ENCODE measurements around the gene CDKN1C.

CDKN1C gene

GRCh38 chr11:2858995-2859698, 26.4 kb downstream of the CDKN1C start:
- ChIA-PET CTCF (no interaction called here), POLR2A (no interaction called here)
- no peak overlapping the region for H3K27ac ChIP-seq (ENCODE audit: extremely low read depth, low read depth, low read length)
- TF ChIP-seq ZNF211 (tag by site-specific recombination; IDR thresholded peaks at IDR 0.05; ENCODE audit: low read depth) (no peak), ZNF362 (tag by site-specific recombination; IDR thresholded peaks at IDR 0.05) (no peak), ZNF23 (tag by site-specific recombination; IDR thresholded peaks at IDR 0.05; ENCODE audit: borderline replicate concordance) (no peak), SALL2 (tag by site-specific recombination; IDR thresholded peaks at IDR 0.05; ENCODE audit: borderline replicate concordance) (no peak), ZNF366 (tag by site-specific recombination; conservative IDR thresholded peaks at IDR 0.05) (no peak), ZNF791 (tag by site-specific recombination; IDR thresholded peaks at IDR 0.05) (no peak), PRDM10 (tag by site-specific recombination; IDR thresholded peaks at IDR 0.05) (no peak), RBAK (tag by site-specific recombination; IDR thresholded peaks at IDR 0.05) (no peak), ZBTB21 (tag by site-specific recombination; IDR thresholded peaks at IDR 0.05) (no peak), ZNF169 (tag by site-specific recombination; IDR thresholded peaks at IDR 0.05) (no peak), ZNF248 (tag by site-specific recombination; IDR thresholded peaks at IDR 0.05) (no peak), ZNF747 (tag by site-specific recombination; IDR thresholded peaks at IDR 0.05) (no peak), ZNF585B (tag by site-specific recombination; IDR thresholded peaks at IDR 0.05) (no peak), ZNF580 (tag by site-specific recombination; IDR thresholded peaks at IDR 0.05) (no peak), ZBTB7A (tag by site-specific recombination; IDR thresholded peaks at IDR 0.05; ENCODE audit: low read depth) (no peak), ZNF184 (tag by site-specific recombination; IDR thresholded peaks at IDR 0.05) (no peak), SP2 (tag by site-specific recombination; IDR thresholded peaks at IDR 0.05) (no peak), ZNF510 (tag by site-specific recombination; IDR thresholded peaks at IDR 0.05; ENCODE audit: insufficient replicate concordance) (no peak), SETDB1 (IDR thresholded peaks at IDR 0.05; ENCODE audit: insufficient read length, low read length) (no peak)
- H3K4me1 ChIP-seq (ENCODE audit: control insufficient read depth, insufficient read depth, low read length): no peaks in the 10 kb centered on the region
- no peaks in the 10 kb centered on the region for H3K9me3 ChIP-seq (ENCODE audit: control insufficient read depth, insufficient read depth, low read depth, low read length)
- no peaks in the 10 kb centered on the region for H3K36me3 ChIP-seq (ENCODE audit: control insufficient read depth in 2 of 2, insufficient read depth in 1 of 2, low read length in 2 of 2)
- no peak overlapping the region for H3K4me3 ChIP-seq (ENCODE audit: low read depth, low read length)

- H3K4me1 ChIP-seq (ENCODE audit: control insufficient read depth, insufficient read depth, low read length): no peaks in the 10 kb centered on the region
- TF ChIP-seq KLF9 (tag by site-specific recombination; IDR thresholded peaks at IDR 0.05; ENCODE audit: low read depth) (no peak), ZNF280D (tag by site-specific recombination; IDR thresholded peaks at IDR 0.05) (no peak), ZNF26 (tag by site-specific recombination; IDR thresholded peaks at IDR 0.05) (no peak), ZBTB48 (tag by site-specific recombination; IDR thresholded peaks at IDR 0.05) (no peak), GFI1B (tag by site-specific recombination; IDR thresholded peaks at IDR 0.05) (no peak), TRIM28 (IDR thresholded peaks at IDR 0.05; ENCODE audit: borderline replicate concordance, low read length) (no peak), SALL2 (tag by site-specific recombination; IDR thresholded peaks at IDR 0.05; ENCODE audit: borderline replicate concordance) (no peak), ZNF670 (tag by site-specific recombination; IDR thresholded peaks at IDR 0.05; ENCODE audit: low read depth) (no peak), YY1 (tag by site-specific recombination; IDR thresholded peaks at IDR 0.05) (no peak)
Observed at GRCh38 chr11:2857918-2858317, 27.7 kb downstream of the CDKN1C start.

More at GRCh38 chr11:2857918-2858317, 27.7 kb downstream of the CDKN1C start:
- H3K36me3 ChIP-seq (ENCODE audit: control insufficient read depth in 2 of 2, insufficient read depth in 1 of 2, low read length in 2 of 2): no peaks in the 10 kb centered on the region
- POLR2A ChIA-PET: no interaction called here
- CTCF ChIA-PET: no interaction called here
- H3K4me3 ChIP-seq (ENCODE audit: low read depth, low read length): no peak overlapping the region
- H3K9me3 ChIP-seq (ENCODE audit: control insufficient read depth, insufficient read depth, low read depth, low read length): no peaks in the 10 kb centered on the region
- H3K27ac ChIP-seq (ENCODE audit: extremely low read depth, low read depth, low read length): no peak overlapping the region
